ENCODE measurements around the gene CD300C.

DNA sequence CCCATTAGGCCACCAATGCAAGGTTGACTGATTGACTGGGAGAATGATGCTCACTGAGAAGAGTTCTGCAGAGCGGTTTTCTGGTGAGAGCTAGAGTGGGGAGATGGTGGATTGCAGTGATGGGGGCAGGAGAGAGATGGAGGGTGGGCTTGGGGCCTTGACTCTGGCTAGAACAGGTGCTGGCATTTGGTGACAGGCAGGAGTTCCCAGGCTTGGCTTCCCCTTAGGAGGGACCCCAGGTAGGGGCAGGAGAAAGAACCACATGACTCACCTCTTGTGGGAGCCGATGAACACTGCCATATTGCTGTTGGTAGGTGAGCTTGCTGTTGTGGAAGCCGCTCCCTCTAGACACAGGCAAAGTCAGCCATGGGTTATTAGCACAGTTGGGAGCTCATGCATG, 22.6 kb downstream of the CD300C start:
- TF ChIP-seq CTCF (IDR thresholded peaks at IDR 0.05), result no peak
- TF ChIP-seq EZH2 (IDR thresholded peaks at IDR 0.05; ENCODE audit: borderline replicate concordance, insufficient read depth, low read depth, low read length, poor library complexity, severe bottlenecking), result no peak

Measured in B cell (primary cell).